ENCODE data around the gene CLSTN1.
"Not testable (repeated sequence)": the region's sequence is repeated elsewhere in the genome, so short reads cannot be mapped to it uniquely, and the experiment has no call there.

CLSTN1 gene

GRCh38 chr1:9728451-9729295, 95.1 kb downstream of the CLSTN1 start:
- no peak for DNase-seq (ENCODE audit: low spot score)

- DNase-seq (ENCODE audit: low spot score), result no peak
Observed at GRCh38 chr1:9726905-9727595, 96.7 kb downstream of the CLSTN1 start.

GRCh38 chr1:9726406-9726805, 97.4 kb downstream of the CLSTN1 start:
- no peak for DNase-seq (ENCODE audit: low spot score)

GRCh38 chr1:9724706-9725476, 98.9 kb downstream of the CLSTN1 start:
- no peak for DNase-seq (ENCODE audit: low spot score)

- no peak for DNase-seq (ENCODE audit: low spot score)
Observed at GRCh38 chr1:9723926-9724325, 99.8 kb downstream of the CLSTN1 start.

GRCh38 chr1:9723068-9723805, 100.5 kb downstream of the CLSTN1 start:
- no peak for DNase-seq (ENCODE audit: low spot score)

GRCh38 chr1:9722378-9722749, 101.4 kb downstream of the CLSTN1 start:
- no peak for DNase-seq (ENCODE audit: low spot score)

- no peak for DNase-seq (ENCODE audit: low spot score)
Observed at GRCh38 chr1:9721606-9722377, 102.0 kb downstream of the CLSTN1 start.

- DNase-seq (ENCODE audit: low spot score), result no peak
Observed at GRCh38 chr1:9720785-9721605, 102.8 kb downstream of the CLSTN1 start.

- no peak for DNase-seq (ENCODE audit: low spot score)
Observed at GRCh38 chr1:9719978-9720722, 103.6 kb downstream of the CLSTN1 start.

GRCh38 chr1:9718006-9718680, 105.6 kb downstream of the CLSTN1 start:
- DNase-seq (ENCODE audit: low spot score), result no peak

GRCh38 chr1:9717193-9718005, 106.4 kb downstream of the CLSTN1 start:
- no peak for DNase-seq (ENCODE audit: low spot score)

- DNase-seq (ENCODE audit: low spot score), result no peak
Observed at GRCh38 chr1:9716404-9717192, 107.2 kb downstream of the CLSTN1 start.

GRCh38 chr1:9715536-9716226, 108.1 kb downstream of the CLSTN1 start:
- DNase-seq (ENCODE audit: low spot score), result no peak

GRCh38 chr1:9714257-9714718, 109.5 kb downstream of the CLSTN1 start:
- no peak for DNase-seq (ENCODE audit: low spot score)

GRCh38 chr1:9712767-9713166, 111.0 kb downstream of the CLSTN1 start:
- DNase-seq (ENCODE audit: low spot score), result not testable (repeated sequence)

Measured in putamen (tissue), 1 donor.